ENCODE data around the gene SMYD3. TPM values are rescaled to one million over a fixed set of nuclear protein-coding genes. Genes with fewer than 3 reads are reported as not detected.
A peak's percentile ranks its signal among the peaks of the same experiment; 100 is the strongest.

Gene SMYD3
- total and polyA plus RNA-seq, 2 of the 4 experiments (the other 2 are of a cell fraction): 26.5 to 37.6 TPM

GRCh38 chr1:246301553-246302250 lies 205.4 kb downstream of the SMYD3 start:
- H2BK15ac ChIP-seq (ENCODE audit: low read depth, low read length): no peak overlapping the region
- H3K4ac ChIP-seq (ENCODE audit: low read depth, low read length): no peak overlapping the region
- H2BK120ac ChIP-seq (ENCODE audit: low read depth, low read length): no peak overlapping the region
- POLR2A ChIA-PET (ENCODE audit: unreplicated experiment): no interaction called here
- BruUV-seq (replicated peaks): no TSS peak
- in situ Hi-C loops (cut with MboI; ENCODE audit: low sequenced_read_pairs): no loop called here
- H2AK9ac ChIP-seq (replicated peaks; ENCODE audit: low read depth, low read length, poor library complexity): no peak overlapping the region
- no peak overlapping the region for H2BK5ac ChIP-seq (ENCODE audit: low read depth, low read length, poor library complexity, severe bottlenecking)
- no peak overlapping the region for H3K9ac ChIP-seq (ENCODE audit: low read depth, low read length)
- peaks cover 10% of the 10 kb centered on the region for H3K4me1 ChIP-seq (ENCODE audit: control insufficient read depth, insufficient read depth, low read length)
- no peak overlapping the region for H2BK20ac ChIP-seq (ENCODE audit: low read depth, low read length)
- no peaks in the 10 kb centered on the region for H3K27me3 ChIP-seq (ENCODE audit: control insufficient read depth, insufficient read depth, low read length)
- no peaks in the 10 kb centered on the region for H3K9me3 ChIP-seq (ENCODE audit: control insufficient read depth, insufficient read depth, low read length)
- H4K91ac ChIP-seq (ENCODE audit: insufficient read depth, low read depth, low read length): no peak overlapping the region
- H2AK5ac ChIP-seq (ENCODE audit: low read depth, low read length): no peak overlapping the region
- no peak overlapping the region for H3K4me3 ChIP-seq (ENCODE audit: insufficient read depth, low read depth, low read length)
- TF ChIP-seq USF2 (IDR thresholded peaks at IDR 0.05; ENCODE audit: low read depth, low read length) (no peak), CEBPB (IDR thresholded peaks at IDR 0.05; ENCODE audit: low read depth, low read length) (peak; percentile 73), RAD21 (IDR thresholded peaks at IDR 0.05; ENCODE audit: low read length) (no peak), ELK1 (IDR thresholded peaks at IDR 0.05; ENCODE audit: borderline replicate concordance, low read depth, low read length) (no peak), MXI1 (IDR thresholded peaks at IDR 0.05; ENCODE audit: borderline replicate concordance, low read depth, low read length) (no peak), CHD1 (IDR thresholded peaks at IDR 0.05; ENCODE audit: low read depth, low read length) (no peak)
- no peak overlapping the region for H3K23ac ChIP-seq (ENCODE audit: low read depth, low read length)
- no peak overlapping the region for H4K8ac ChIP-seq (ENCODE audit: low read depth in 2 of 2, low read length in 2 of 2)
- DNase-seq (no peak), ATAC-seq (ENCODE audit: low read depth) (no peak)
- no peak overlapping the region for H3K18ac ChIP-seq (ENCODE audit: low read depth, low read length)
- H4K20me1 ChIP-seq (ENCODE audit: insufficient read depth, low read length): no peaks in the 10 kb centered on the region
- H2AFZ ChIP-seq (replicated peaks; ENCODE audit: low read length, poor library complexity): no peak overlapping the region
- WGBS, 2 experiments (ENCODE audit: extremely low coverage in 2 of 2, insufficient read length in 1 of 2): no CpG with 5 or more reads among the region's 6 CpGs
- H3K9me1 ChIP-seq (ENCODE audit: insufficient read depth, low read length): no peaks in the 10 kb centered on the region; the same call in 1 of the 2 replicates
- H3K36me3 ChIP-seq (ENCODE audit: control insufficient read depth, insufficient read depth, low read length): no peaks in the 10 kb centered on the region
- H3K14ac ChIP-seq (replicated peaks; ENCODE audit: low read depth, low read length): no peak overlapping the region
- CTCF ChIA-PET: no interaction called here
- H3K27ac ChIP-seq (ENCODE audit: insufficient read depth, low read length): no peak overlapping the region
- peaks cover 0 to 3% of the 10 kb centered on the region in 2 experiments; a peak in 1 of 4 replicates for H3K79me1 ChIP-seq (ENCODE audit: low read depth in 1 of 2, low read length in 2 of 2)
- dilution Hi-C loops (cut with HindIII; ENCODE audit: low sequenced_read_pairs, unreplicated experiment): no loop called here
- no peak overlapping the region for H3K4me2 ChIP-seq (ENCODE audit: low read depth, low read length)
- H4K5ac ChIP-seq (ENCODE audit: low read depth, low read length): no peak overlapping the region
- H3K56ac ChIP-seq (ENCODE audit: extremely low read depth, insufficient read depth, low read length): no peak overlapping the region
- intact Hi-C loops (cut with micrococcal nuclease): no loop called here
